ENCODE results near the gene PGLYRP2. TPM values are rescaled to one million over a fixed set of nuclear protein-coding genes. Genes with fewer than 3 reads are reported as not detected.

PGLYRP2 gene
- total RNA-seq, 1 donor from 2014 or later = 1.1 TPM

- no peak for DNase-seq
These were observed 53.9 kb downstream of the PGLYRP2 start for GRCh38 chr19:15425321-15425950.

- DNase-seq = no peak
These were observed 54.5 kb downstream of the PGLYRP2 start for GRCh38 chr19:15424692-15425272.

GRCh38 chr19:15424121-15424520 is 55.2 kb downstream of the PGLYRP2 start:
- no peak for DNase-seq

- no peak for DNase-seq
These were observed 56.2 kb downstream of the PGLYRP2 start for GRCh38 chr19:15423130-15423529.

GRCh38 chr19:15422296-15423075 is 56.8 kb downstream of the PGLYRP2 start:
- no peak for DNase-seq

- no peak for DNase-seq
These were observed 57.5 kb downstream of the PGLYRP2 start for GRCh38 chr19:15421721-15422260.

GRCh38 chr19:15421136-15421695 is 58.1 kb downstream of the PGLYRP2 start:
- no peak for DNase-seq

- no peak for DNase-seq
These were observed 59.8 kb downstream of the PGLYRP2 start for GRCh38 chr19:15419413-15420025.

Small RNAs within 50 kb of the gene (small RNA-seq; reads per million reads assigned to genes)
- gene MIR1470 (ENCODE audit: low replicate concordance) = not detected

Other genes starting within 250 kb of the PGLYRP2 start
- 5.0 TPM for gene EPHX3, start 247.1 kb downstream of the PGLYRP2 start, total RNA-seq
- gene BRD4, start 147.0 kb downstream of the PGLYRP2 start, total RNA-seq = 23.1 TPM
- 12.8 TPM for gene AKAP8, start 99.7 kb downstream of the PGLYRP2 start, total RNA-seq
- 57.1 TPM for gene AKAP8L, start 60.5 kb downstream of the PGLYRP2 start, total RNA-seq
- 11.5 TPM for gene WIZ, start 29.5 kb downstream of the PGLYRP2 start, total RNA-seq
- gene RASAL3, start 15.0 kb downstream of the PGLYRP2 start, total RNA-seq = 0.99 TPM
- gene CYP4F22, start 29.0 kb upstream of the PGLYRP2 start, total RNA-seq = 15.2 TPM
- 1.8 TPM for gene CYP4F8, start 135.7 kb upstream of the PGLYRP2 start, total RNA-seq
- gene CYP4F3, start 161.4 kb upstream of the PGLYRP2 start, total RNA-seq = 2.7 TPM
- gene CYP4F12, start 193.6 kb upstream of the PGLYRP2 start, total RNA-seq = 8.1 TPM
- gene OR10H2, start 248.5 kb upstream of the PGLYRP2 start, total RNA-seq = not detected

Measured in skin of body (tissue), 3 donors.